LNCAP (cell line): Measurements from ENCODE around the gene TVP23A.

Experiments used
- TF ChIP-seq, protein P1 (sequence below): fragments of 450-650 bp; IDR thresholded peaks from 2 replicates; pipeline ENCODE4 v1.5.1; 2017; ENCODE audit warnings: mild to moderate bottlenecking

TVP23A gene

DNA sequence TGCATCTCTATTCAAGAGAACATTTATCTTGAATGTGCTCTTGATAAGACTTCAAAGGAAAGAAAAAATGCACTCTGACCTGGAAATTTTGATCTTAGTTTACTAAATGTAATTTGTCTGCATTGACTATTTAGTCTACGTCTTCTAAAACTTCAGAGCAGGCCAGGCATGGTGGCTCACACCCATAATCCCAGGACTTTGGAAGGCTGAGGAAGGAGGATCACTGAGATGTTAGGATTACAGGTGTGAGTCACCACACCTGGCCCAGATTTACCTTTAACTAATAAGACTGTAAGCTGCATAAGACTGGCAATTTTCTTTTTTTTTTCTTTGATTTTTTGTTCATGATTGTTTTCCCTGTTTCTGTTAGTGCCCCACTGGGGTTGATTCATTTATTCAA lies 39.6 kb upstream of the TVP23A start:
- TF ChIP-seq, protein P1, sequence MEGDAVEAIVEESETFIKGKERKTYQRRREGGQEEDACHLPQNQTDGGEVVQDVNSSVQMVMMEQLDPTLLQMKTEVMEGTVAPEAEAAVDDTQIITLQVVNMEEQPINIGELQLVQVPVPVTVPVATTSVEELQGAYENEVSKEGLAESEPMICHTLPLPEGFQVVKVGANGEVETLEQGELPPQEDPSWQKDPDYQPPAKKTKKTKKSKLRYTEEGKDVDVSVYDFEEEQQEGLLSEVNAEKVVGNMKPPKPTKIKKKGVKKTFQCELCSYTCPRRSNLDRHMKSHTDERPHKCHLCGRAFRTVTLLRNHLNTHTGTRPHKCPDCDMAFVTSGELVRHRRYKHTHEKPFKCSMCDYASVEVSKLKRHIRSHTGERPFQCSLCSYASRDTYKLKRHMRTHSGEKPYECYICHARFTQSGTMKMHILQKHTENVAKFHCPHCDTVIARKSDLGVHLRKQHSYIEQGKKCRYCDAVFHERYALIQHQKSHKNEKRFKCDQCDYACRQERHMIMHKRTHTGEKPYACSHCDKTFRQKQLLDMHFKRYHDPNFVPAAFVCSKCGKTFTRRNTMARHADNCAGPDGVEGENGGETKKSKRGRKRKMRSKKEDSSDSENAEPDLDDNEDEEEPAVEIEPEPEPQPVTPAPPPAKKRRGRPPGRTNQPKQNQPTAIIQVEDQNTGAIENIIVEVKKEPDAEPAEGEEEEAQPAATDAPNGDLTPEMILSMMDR: no peak

DNA sequence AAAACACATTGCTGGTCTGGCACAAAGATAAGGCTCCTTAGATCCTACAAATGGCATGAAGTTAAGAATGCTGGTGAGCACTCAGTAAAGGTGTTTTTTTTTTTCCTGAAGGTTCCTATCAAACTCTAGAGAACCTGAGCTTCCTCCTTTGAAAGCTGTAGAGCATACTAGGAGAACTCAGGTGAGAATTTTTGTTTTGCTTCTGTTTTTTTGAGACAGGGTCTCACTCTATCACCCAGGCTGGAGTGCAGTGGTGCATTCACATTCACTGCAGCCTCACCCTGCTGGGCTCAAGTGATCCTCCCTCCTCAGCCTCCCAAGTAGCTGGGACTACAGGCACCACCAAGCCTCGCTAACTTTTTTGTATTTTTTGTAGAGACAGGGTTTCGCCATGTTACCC lies 37.4 kb upstream of the TVP23A start:
- TF ChIP-seq, protein P1: no peak

DNA sequence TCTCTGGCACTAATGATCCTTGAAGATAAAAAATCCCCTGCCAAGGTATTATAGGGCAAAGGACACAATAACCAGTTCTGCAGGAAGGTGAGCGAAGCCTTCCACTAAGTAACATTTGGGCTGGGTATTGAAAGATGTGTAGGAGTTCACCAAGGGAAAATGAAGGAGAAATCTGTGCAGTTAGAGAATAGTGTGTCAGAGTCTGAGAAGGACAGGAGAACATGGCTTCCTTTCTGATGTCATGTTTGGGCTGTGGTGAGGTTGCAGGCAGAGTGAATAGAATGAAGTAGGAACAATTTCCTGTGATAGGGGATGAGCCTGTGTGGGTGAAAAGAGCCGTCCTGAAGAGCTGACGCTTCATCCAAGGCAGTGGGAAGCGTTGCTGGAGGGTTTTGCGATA lies 34.4 kb upstream of the TVP23A start:
- TF ChIP-seq, protein P1: no peak

DNA sequence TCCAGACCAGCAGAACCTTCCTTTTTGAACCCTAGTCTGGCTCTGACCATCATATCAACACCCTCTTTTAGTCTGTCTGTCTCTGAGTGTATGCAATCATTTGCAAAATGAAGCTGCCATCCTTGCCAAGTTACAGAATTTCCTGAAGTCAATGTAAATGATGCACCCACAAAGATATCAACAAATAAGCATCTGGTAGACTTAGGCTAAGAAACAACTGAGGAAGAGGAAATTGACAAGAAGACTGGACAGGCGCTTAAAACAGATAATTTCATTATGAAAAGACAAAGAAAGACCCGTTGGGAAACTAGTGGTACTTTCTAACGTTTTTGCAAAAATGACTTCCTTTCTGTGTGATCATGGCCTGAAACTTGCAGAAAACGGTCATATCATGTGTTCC lies 33.7 kb upstream of the TVP23A start:
- TF ChIP-seq, protein P1: no peak

DNA sequence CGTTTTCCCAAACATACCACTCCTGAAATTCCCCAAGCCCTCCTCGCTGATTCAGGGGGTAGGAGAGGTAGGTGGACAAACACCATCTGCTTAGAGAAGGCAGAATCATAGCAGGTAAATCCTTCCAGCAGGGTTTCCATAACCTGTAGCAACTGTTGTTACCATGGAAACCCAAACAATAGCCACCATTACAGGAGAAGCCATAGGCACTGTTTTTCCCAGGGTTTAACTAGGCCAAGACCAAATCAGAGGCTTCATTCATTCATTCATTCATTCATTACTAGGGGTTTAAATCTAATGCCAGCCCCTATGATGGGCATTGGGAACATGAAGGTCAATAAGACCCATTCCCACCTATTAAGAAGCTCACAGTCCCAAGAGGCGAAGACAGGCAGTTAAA lies 32.9 kb upstream of the TVP23A start:
- TF ChIP-seq, protein P1: no peak

DNA sequence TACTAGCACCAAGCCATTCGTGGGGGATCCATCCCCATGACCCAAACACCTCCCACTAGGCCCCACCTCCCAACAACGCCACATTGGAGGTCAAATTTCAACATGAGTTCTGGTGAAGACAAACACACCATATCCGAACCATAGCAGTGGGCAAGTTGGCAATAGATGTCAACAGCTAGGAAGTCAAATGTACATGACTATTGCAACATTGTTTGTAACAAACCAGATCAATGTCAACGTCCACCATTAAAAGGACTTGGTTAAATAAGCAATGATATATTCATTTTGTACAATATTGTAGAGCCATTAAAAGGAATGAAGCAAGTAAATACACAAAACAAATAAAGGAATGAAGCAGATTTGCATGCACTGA lies 31.9 kb upstream of the TVP23A start:
- TF ChIP-seq, protein P1: no peak

DNA sequence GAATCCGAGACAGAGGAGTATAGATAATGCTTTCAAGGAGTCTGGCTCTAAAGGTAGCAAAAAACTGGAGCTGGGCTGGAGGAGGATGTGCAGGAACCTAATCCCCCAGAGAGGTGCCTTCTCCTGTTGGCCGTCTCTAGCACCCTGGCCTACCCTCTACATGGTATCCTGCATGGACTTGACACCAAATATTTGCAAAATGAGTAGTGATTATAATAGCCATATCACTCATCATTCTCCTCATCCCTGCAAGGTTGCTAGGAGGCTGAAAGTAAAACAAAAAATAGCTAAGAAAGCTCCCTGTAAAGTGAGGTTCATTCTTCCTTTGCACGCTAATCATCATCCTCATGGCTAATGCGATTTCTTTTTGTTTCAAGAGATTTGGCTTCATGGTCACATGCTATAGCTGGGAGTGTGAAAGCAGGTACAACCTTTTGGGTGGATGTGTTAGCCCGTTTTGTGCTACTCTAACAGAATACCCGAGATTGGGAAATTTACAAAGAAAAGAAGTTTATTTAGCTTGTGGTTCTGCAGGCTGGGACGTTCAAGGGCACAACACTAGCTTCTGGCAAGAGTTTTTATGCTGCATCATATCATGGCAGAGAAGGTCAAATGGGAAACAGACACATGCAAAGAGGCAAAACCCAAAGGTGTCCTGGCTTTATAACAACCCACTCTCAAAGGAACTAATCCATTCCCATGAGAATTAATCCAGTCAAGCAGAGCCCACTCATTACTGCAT lies 31.3 kb upstream of the TVP23A start:
- TF ChIP-seq, protein P1: no peak

DNA sequence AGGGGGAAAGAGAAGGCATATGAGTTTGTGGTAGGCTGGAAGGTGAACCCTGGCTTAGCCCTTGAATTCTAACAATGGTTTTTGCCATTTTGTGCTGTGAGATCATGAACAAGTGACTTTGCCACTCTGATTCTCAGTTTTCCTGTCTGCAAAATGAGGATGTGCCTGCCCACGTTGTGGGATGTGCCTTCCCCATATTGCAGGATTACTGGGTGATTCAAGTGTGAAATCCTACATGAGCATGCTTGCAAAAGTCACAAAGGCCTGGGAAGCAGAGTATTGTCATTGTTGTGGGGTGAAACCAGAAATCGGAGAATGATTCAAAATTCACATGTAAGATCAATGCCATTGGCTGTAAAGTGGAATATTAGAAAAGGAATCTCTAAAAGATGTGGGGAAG lies 28.6 kb upstream of the TVP23A start:
- TF ChIP-seq, protein P1: no peak
